ENCODE measurements around the gene SMAP2.
A peak's percentile ranks its signal among the peaks of the same experiment; 100 is the strongest.

Gene SMAP2

GRCh38 chr1:40449684-40450494 lies 76.4 kb downstream of the SMAP2 start, which contains the start of gene ZFP69B (continued):
- no peak for TF ChIP-seq ZNF510 (tag by site-specific recombination; IDR thresholded peaks at IDR 0.05; ENCODE audit: insufficient replicate concordance)
- no peak for TF ChIP-seq ZNF221 (tag by site-specific recombination; IDR thresholded peaks at IDR 0.05; ENCODE audit: borderline replicate concordance)

GRCh38 chr1:40450495-40451237 lies 77.1 kb downstream of the SMAP2 start:
- POLR2A ChIA-PET, result interaction anchor here (0.6 to 1.3 kb wide), 10 partner anchors 11 to 241 kb away, joined by 3 to 11 read pairs (median 4); partner anchors contain the start of genes EXO5, NFYC, SMAP2 and ZFP69
- Histone ChIP-seq H3K36me3 (ENCODE audit: control insufficient read depth in 2 of 2, insufficient read depth in 1 of 2, low read length in 2 of 2) (peaks cover 0 to 13% of the 10 kb centered on the region in 2 experiments; a peak in 1 of 3 replicates), H3K4me3 (ENCODE audit: low read depth, low read length) (peak overlapping the region; percentile 59), H3K27ac (ENCODE audit: extremely low read depth, low read depth, low read length) (peak overlapping the region; percentile 13; the same call in 1 of the 2 replicates), H3K9me3 (ENCODE audit: control insufficient read depth, insufficient read depth, low read depth, low read length) (no peaks in the 10 kb centered on the region), H3K4me1 (ENCODE audit: control insufficient read depth, insufficient read depth, low read length) (no peaks in the 10 kb centered on the region)
- CTCF ChIA-PET, result interaction anchor here (0.6 to 2.8 kb wide), 9 partner anchors 12 to 727 kb away, joined by 3 to 21 read pairs (median 3); no protein-coding TSS in a partner anchor
- no peak for TF ChIP-seq ZNF280D (tag by site-specific recombination; IDR thresholded peaks at IDR 0.05)
- peak; percentile 43; the same call in 1 of the 2 replicates for TF ChIP-seq ZEB2 (tag by site-specific recombination; IDR thresholded peaks at IDR 0.05)
- TF ChIP-seq ZNF302 (tag by site-specific recombination; IDR thresholded peaks at IDR 0.05; ENCODE audit: low read depth), result no peak
- TF ChIP-seq HOXA7 (CRISPR knock-in tag; IDR thresholded peaks at IDR 0.05; ENCODE audit: borderline replicate concordance), result no peak
- TF ChIP-seq ZNF677 (tag by site-specific recombination; IDR thresholded peaks at IDR 0.05), result no peak
- no peak; the same call in 1 of the 2 replicates for TF ChIP-seq PRDM4 (tag by site-specific recombination; IDR thresholded peaks at IDR 0.05)
- TF ChIP-seq ZNF692 (tag by site-specific recombination; IDR thresholded peaks at IDR 0.05), result 0 out of 2 replicates have a peak, but pooled peaks have one; percentile 51
- TF ChIP-seq ZNF558 (tag by site-specific recombination; IDR thresholded peaks at IDR 0.05), result no peak
- peak; percentile 21; the same call in 1 of the 2 replicates for TF ChIP-seq WT1 (tag by site-specific recombination; IDR thresholded peaks at IDR 0.05)
- TF ChIP-seq ZSCAN18 (tag by site-specific recombination; IDR thresholded peaks at IDR 0.05), result no peak
- TF ChIP-seq ZNF510 (tag by site-specific recombination; IDR thresholded peaks at IDR 0.05; ENCODE audit: insufficient replicate concordance), result no peak
- no peak for TF ChIP-seq ZSCAN5A (tag by site-specific recombination; IDR thresholded peaks at IDR 0.05)
- TF ChIP-seq ZNF518A (tag by site-specific recombination; conservative IDR thresholded peaks at IDR 0.05; ENCODE audit: low read depth), result no peak
- no peak for TF ChIP-seq ZNF654 (tag by site-specific recombination; IDR thresholded peaks at IDR 0.05; ENCODE audit: low read depth)
- TF ChIP-seq SCRT1 (tag by site-specific recombination; IDR thresholded peaks at IDR 0.05; ENCODE audit: borderline replicate concordance), result no peak
